Osteoblast (primary cell): ENCODE data around the gene RAF1. TPM values are rescaled to one million over a fixed set of nuclear protein-coding genes. Genes with fewer than 3 reads are reported as not detected.

Source experiments
- DNase-seq: peaks from one replicate; pipeline ENCODE4 v3.0.0; 2011; ENCODE audit warnings: low spot score, mixed read lengths; ENCODE audit not compliant: insufficient read length; ENCODE audit errors: missing footprints
- H2AFZ ChIP-seq: 2 replicates; pipeline ENCODE4 v1.6.0; 2011; ENCODE audit warnings: mild to moderate bottlenecking, low read length
- H3K27ac ChIP-seq: 2 replicates; pipeline ENCODE4 v1.5.1; 2011; ENCODE audit warnings: mild to moderate bottlenecking, low read depth, low read length, moderate library complexity
- H3K27me3 ChIP-seq: 2 replicates; pipeline ENCODE4 v1.6.0; 2012; ENCODE audit warnings: mild to moderate bottlenecking, control low read depth, inconsistent platforms, low read length, moderate library complexity; ENCODE audit not compliant: insufficient read depth
- H3K36me3 ChIP-seq: 2 replicates; pipeline ENCODE4 v1.5.1; 2011; ENCODE audit warnings: mild to moderate bottlenecking, low read length, control low read depth, moderate library complexity; ENCODE audit not compliant: insufficient read depth
- H3K4me1 ChIP-seq: 2 replicates; pipeline ENCODE4 v1.5.1; 2011; ENCODE audit warnings: mild to moderate bottlenecking, low read length, control low read depth, moderate library complexity; ENCODE audit not compliant: insufficient read depth
- H3K4me2 ChIP-seq: 2 replicates; pipeline ENCODE4 v1.6.0; 2011; ENCODE audit warnings: mild to moderate bottlenecking, low read length; ENCODE audit not compliant: insufficient read depth
- H3K4me3 ChIP-seq: fragments of 200-600 bp; sonication (generic); 3 replicates; pipeline ENCODE4 v1.5.1; 2012; ENCODE audit warnings: mild to moderate bottlenecking, low read length, inconsistent platforms; ENCODE audit not compliant: insufficient read depth
- H3K79me2 ChIP-seq: 2 replicates; pipeline ENCODE4 v1.6.0; 2012; ENCODE audit warnings: mild to moderate bottlenecking, low read length, control low read depth, inconsistent platforms; ENCODE audit not compliant: insufficient read depth
- H3K9me3 ChIP-seq: 2 replicates; pipeline ENCODE4 v1.5.1; 2011; ENCODE audit warnings: low read depth, low read length, control low read depth
- H4K20me1 ChIP-seq: 2 replicates; pipeline ENCODE4 v1.6.0; 2012; ENCODE audit warnings: mild to moderate bottlenecking, low read length, control low read depth; ENCODE audit not compliant: insufficient read depth
- total RNA-seq: library from RNA; depleted of rRNA; stranded (reverse); fragments of >200 nt; gene quantifications from 2 replicates; pipeline ENCODE4 v1.2.3, GENCODE V29; 2012
- TF ChIP-seq, protein P1 (sequence below): IDR thresholded peaks from 2 replicates; pipeline ENCODE4 v1.5.1; 2011; ENCODE audit warnings: mild to moderate bottlenecking, low read depth, low read length, moderate library complexity; ENCODE audit errors: extremely low read depth

Gene RAF1
- total RNA-seq, 1 donor, result 118 TPM

GRCh38 chr3:12574661-12575060 is 89.3 kb downstream of the RAF1 start:
- Histone ChIP-seq H3K36me3 (peaks cover 87% of the 10 kb centered on the region), H3K4me2 (no peak overlapping the region), H3K9me3 (no peaks in the 10 kb centered on the region), H3K79me2 (peaks cover 24% of the 10 kb centered on the region), H3K27me3 (no peaks in the 10 kb centered on the region), H4K20me1 (peaks cover 27% of the 10 kb centered on the region), H2AFZ (no peak overlapping the region), H3K4me1 (peaks cover 27% of the 10 kb centered on the region), H3K4me3 (no peak overlapping the region), H3K27ac (no peak overlapping the region)
- TF ChIP-seq, protein P1, sequence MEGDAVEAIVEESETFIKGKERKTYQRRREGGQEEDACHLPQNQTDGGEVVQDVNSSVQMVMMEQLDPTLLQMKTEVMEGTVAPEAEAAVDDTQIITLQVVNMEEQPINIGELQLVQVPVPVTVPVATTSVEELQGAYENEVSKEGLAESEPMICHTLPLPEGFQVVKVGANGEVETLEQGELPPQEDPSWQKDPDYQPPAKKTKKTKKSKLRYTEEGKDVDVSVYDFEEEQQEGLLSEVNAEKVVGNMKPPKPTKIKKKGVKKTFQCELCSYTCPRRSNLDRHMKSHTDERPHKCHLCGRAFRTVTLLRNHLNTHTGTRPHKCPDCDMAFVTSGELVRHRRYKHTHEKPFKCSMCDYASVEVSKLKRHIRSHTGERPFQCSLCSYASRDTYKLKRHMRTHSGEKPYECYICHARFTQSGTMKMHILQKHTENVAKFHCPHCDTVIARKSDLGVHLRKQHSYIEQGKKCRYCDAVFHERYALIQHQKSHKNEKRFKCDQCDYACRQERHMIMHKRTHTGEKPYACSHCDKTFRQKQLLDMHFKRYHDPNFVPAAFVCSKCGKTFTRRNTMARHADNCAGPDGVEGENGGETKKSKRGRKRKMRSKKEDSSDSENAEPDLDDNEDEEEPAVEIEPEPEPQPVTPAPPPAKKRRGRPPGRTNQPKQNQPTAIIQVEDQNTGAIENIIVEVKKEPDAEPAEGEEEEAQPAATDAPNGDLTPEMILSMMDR, result no peak
- DNase-seq, result no peak

DNA sequence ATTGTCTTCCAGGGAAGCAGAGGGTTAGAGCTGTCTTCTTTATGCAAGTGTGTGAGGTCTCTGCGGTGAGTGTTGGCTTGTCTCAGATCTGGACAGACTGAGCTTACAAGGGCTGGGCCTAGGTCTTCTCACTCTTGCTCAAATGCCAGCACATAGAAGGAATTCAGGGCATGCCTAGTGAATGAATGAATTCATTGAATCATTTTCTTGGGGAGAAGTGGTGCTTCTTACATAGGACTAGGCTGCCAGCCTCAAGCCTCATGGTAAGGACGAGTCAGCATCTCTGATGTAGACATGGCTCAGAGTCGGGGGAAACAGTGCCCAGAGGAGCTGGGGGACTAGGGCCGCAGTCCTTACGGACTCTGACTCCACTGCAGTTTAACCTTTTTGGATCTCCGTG is 89.8 kb downstream of the RAF1 start:
- H4K20me1 ChIP-seq, result peaks cover 27% of the 10 kb centered on the region
- H3K9me3 ChIP-seq, result no peaks in the 10 kb centered on the region
- peaks cover 24% of the 10 kb centered on the region for H3K4me1 ChIP-seq
- TF ChIP-seq, protein P1, result no peak
- peaks cover 23% of the 10 kb centered on the region for H3K79me2 ChIP-seq
- H3K27me3 ChIP-seq, result no peaks in the 10 kb centered on the region
- no peak overlapping the region for H3K27ac ChIP-seq
- no peak overlapping the region for H3K4me3 ChIP-seq
- no peak for DNase-seq
- no peak overlapping the region for H2AFZ ChIP-seq
- H3K36me3 ChIP-seq, result peaks cover 86% of the 10 kb centered on the region
- H3K4me2 ChIP-seq, result no peak overlapping the region

GRCh38 chr3:12571986-12572385 is 91.9 kb downstream of the RAF1 start:
- no peak for DNase-seq
- no peak overlapping the region for H3K4me2 ChIP-seq
- H3K79me2 ChIP-seq, result peaks cover 38% of the 10 kb centered on the region
- no peaks in the 10 kb centered on the region for H3K9me3 ChIP-seq
- no peak overlapping the region for H3K4me3 ChIP-seq
- H3K27ac ChIP-seq, result no peak overlapping the region
- H3K4me1 ChIP-seq, result peaks cover 17% of the 10 kb centered on the region
- H4K20me1 ChIP-seq, result peaks cover 40% of the 10 kb centered on the region
- TF ChIP-seq, protein P1, result no peak
- H2AFZ ChIP-seq, result no peak overlapping the region
- peaks cover 69% of the 10 kb centered on the region for H3K36me3 ChIP-seq
- no peaks in the 10 kb centered on the region for H3K27me3 ChIP-seq

DNA sequence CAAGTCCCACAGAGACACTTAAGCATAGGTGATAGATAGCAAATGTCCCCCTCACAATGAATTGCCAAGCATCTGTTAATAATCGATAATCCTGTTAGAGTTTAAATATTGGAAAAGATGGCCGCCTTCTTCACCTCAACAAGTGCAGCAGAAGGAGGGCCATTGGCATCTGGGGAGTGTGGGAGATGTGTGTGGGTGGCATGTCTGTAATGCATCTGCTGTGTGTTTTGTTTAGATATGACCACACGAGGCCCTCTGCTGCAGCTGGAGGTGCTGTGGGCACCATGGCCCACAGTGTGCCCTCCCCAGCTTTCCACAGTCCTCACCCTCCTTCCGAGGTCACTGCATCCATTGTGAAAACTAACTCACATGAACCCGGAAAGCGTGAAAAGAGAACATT is 94.1 kb downstream of the RAF1 start:
- peaks cover 54% of the 10 kb centered on the region for H3K36me3 ChIP-seq
- H3K9me3 ChIP-seq, result no peaks in the 10 kb centered on the region
- no peak overlapping the region for H3K4me2 ChIP-seq
- no peak for DNase-seq
- H3K4me1 ChIP-seq, result peaks cover 3% of the 10 kb centered on the region
- H2AFZ ChIP-seq, result no peak overlapping the region
- no peak overlapping the region for H3K27ac ChIP-seq
- TF ChIP-seq, protein P1, result no peak
- H3K4me3 ChIP-seq, result no peak overlapping the region
- H3K27me3 ChIP-seq, result no peaks in the 10 kb centered on the region
- peaks cover 41% of the 10 kb centered on the region for H4K20me1 ChIP-seq
- H3K79me2 ChIP-seq, result peaks cover 60% of the 10 kb centered on the region
